Prostate gland (tissue), 2 donors: ENCODE results near the gene RABIF.

Experiments used
- POLR2A ChIP-seq: fragments of 450-650 bp; IDR thresholded peaks from one replicate; pipeline ENCODE4 v1.6.1; 2016; ENCODE audit warnings: antibody characterized with exemption, mild to moderate bottlenecking
- TF ChIP-seq, protein P1 (sequence below), 4 experiments: fragments of 200-600 bp in 2 of 4; fragments of 450-650 bp in 2 of 4; sonication (generic) in 2 of 4; IDR thresholded peaks; 1 replicate in 3 of 4; 2 replicates in 1 of 4; pipeline ENCODE4 v1.5.1; 2016 to 2019; ENCODE audit warnings: antibody characterized with exemption in 4 of 4, mild to moderate bottlenecking in 2 of 4, moderate library complexity in 2 of 4

DNA sequence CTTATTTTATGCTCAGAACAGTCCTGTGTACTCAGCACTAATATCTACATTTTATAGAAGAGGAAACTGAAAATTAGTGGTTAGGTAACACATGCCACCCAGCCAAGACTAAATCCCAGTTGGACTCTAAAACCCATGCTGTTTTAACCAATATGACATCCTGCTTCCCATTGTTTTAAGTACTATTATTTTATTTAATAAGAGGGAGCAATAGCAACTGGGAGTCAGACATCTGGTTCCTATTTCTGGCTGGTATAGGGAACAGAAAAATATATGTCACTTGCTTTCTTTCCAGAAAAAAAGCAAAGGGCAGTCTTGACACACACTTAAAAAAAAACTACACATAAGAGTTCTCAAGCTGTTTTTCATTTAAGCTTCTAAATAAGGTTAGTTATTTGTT is 26.2 kb upstream of the RABIF start:
- TF ChIP-seq, protein P1, sequence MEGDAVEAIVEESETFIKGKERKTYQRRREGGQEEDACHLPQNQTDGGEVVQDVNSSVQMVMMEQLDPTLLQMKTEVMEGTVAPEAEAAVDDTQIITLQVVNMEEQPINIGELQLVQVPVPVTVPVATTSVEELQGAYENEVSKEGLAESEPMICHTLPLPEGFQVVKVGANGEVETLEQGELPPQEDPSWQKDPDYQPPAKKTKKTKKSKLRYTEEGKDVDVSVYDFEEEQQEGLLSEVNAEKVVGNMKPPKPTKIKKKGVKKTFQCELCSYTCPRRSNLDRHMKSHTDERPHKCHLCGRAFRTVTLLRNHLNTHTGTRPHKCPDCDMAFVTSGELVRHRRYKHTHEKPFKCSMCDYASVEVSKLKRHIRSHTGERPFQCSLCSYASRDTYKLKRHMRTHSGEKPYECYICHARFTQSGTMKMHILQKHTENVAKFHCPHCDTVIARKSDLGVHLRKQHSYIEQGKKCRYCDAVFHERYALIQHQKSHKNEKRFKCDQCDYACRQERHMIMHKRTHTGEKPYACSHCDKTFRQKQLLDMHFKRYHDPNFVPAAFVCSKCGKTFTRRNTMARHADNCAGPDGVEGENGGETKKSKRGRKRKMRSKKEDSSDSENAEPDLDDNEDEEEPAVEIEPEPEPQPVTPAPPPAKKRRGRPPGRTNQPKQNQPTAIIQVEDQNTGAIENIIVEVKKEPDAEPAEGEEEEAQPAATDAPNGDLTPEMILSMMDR (IDR thresholded peaks at IDR 0.05), result no peak
- no peak for TF ChIP-seq POLR2A
